Effector CD8-positive, alpha-beta T cell (primary cell): ENCODE data around the gene SMU1.
A peak's percentile ranks its signal among the peaks of the same experiment; 100 is the strongest.

ENCODE experiments used
- DNase-seq: peaks from one replicate; lab custom pipeline; 2025; lab: John Stamatoyannopoulos, UW

SMU1 gene

DNA sequence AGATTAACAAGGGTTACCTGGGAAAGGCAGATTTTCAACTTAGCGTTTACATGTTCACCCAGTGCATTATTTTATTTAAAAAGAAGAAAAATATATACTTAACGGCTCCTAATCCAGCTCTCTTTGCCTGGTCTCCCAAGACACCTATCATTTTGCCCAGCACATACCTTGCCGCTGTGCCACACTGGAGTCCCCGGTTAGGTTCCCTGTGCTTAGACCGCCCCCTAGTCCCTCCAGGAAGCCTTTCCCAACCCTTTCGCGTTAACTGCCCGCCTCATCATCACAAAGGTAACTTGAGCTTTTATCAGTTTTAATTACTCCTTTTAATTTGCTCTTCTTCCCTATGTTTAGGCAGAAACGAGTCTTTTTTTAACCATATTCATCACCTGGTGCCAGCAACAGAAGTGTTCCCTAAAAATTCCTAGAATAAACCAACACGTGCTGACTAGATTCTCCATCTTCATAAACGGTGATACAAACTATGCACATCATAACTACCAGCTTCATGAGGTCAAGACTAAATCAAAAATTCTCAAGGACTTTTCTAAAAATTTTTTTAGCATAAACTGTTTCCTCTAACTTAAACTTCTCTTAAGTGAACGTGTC, 31.7 kb downstream of the SMU1 start:
- DNase-seq = no peak

DNA sequence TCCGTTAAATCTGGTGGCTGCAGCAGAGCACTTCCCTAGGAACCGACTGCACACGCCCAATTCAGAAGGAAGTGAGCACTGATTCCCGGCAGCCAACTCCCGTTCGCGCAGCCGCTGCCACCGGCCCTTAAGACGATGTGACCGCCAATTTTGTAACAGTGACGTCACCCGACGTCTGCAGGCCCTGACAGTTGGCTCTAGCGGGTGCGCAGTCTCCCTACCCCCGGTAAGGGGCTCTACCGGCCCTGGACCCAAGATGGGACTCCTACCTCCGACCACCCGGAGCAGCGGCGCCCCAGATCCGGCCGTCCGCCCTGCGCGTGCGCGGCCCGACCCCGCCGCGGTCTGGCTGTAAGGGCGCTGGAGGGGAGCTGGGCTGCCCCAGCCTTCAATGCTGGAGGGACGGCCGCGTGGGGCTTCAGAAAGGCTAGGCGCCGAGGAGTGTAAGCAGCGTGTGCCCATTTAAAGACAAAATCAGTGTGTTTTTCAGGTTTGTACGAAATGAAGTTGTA, 32.3 kb downstream of the SMU1 start:
- peak; percentile 38 for DNase-seq

DNA sequence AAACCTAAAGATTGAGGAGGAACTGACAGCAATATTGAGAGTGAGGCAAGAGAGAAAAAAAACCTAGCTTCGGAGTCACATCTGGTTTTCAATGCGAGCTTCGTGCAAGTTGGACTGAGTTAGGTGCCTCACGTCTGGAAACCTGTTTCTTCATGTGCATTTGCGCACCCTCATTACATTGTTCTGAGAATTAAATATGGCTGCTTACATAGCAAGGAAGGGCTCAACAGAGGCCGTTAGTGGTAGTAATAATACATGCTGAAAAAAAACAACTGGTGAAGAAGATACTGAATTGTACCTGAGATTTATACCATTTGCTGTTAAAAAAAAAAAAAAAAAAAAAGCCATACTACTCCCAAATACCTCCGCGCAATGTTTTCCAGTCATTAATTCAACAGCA, 32.8 kb downstream of the SMU1 start:
- no peak for DNase-seq

DNA sequence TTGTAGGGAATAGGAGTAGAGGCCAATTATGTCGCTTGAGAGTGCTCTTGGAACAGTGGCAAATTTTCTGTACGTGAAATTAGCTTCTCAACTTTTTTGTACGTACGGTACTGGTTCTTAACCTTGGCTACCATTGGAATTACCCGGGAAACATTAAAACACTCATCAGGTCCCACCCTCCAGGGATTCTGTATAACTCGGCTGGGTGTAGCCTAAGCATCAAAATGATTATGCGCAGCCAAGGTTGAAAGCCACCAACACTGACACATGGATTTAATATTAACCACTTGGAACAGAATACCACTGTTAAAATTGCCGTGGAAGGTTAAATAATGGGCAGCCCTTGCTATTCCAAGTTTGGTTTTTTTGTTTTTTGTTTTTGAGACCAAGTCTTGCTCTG, 34.0 kb downstream of the SMU1 start:
- no peak for DNase-seq

DNA sequence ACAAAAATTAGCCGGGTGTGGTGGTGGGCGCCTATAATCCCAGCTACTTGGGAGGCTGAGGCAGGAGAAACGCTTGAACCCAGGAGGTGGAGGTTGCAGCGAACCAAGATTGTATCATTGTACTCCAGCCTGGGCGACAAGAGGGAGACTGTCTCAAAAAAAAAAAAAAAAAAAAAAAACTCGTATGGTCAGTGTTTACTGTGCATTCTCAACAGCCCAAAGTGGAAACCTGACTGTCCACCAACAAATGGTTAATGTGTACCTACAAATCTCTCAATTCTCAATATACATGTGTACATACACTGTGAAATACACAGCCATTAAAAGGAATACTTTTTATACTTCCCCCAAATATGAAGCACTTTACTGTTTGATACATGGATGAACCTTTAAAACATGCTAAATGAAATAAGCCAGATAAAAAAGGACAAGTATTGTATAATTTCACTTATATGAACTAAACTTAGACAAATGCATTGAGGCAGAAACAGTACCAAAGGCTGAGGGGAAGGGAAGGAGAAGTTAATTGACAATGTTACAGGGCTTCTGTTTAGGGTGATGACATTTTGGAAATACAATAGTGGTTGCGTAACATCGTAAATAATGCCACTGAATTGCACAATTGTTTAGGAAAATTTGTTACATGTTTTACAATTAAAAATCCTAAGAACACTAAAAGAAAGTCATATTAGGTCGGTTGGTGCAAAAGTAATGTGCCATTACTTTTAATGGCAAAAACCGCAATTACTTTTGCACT, 34.9 kb downstream of the SMU1 start:
- DNase-seq = no peak

DNA sequence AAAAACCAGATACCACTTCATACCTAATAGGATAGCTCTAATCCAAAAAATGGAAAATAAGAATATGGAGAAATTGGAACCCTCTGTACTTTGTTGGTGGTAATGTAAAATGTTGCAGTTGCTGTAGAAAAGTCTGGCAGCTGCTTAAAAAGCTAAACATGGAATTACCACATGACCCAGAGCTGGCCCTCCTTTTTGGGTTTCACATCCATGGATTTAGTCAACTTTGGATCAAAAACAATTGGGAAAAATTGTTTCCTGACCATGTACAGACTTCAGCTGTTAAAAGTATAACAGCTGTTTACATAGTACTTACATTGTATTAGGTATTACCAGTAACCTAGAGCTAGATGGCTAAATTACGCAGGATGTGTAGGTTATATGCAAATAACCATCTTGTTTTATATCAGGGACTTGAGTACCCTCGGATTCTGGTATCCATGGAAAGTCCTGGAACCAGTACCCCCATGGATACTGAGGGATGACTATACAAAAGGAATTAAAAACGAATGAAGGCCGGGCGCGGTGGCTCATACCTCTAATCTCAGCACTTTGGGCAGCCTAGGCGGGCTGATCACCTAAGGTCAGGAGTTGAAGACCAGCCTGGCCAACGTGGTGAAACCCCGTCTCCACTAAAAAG, 35.6 kb downstream of the SMU1 start:
- no peak for DNase-seq

DNA sequence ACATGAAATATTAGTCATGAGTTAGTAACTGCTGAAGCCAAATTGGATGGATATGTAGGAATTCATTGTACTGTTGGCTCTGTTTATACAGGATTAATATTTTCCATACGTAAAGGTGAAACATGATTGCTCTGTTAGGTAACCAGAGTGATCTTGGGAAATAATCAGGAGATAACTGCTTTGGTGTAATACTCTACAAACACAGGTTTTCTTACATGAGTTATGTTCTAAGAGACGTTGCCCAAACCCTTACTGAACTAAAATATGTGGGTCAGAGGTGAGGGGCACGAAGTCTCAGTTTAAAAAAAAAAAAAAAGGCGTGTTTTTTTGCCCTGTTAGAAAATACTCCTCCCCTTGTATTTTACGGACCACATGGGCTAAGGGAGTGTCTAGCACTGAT, 43.6 kb downstream of the SMU1 start:
- DNase-seq = no peak

DNA sequence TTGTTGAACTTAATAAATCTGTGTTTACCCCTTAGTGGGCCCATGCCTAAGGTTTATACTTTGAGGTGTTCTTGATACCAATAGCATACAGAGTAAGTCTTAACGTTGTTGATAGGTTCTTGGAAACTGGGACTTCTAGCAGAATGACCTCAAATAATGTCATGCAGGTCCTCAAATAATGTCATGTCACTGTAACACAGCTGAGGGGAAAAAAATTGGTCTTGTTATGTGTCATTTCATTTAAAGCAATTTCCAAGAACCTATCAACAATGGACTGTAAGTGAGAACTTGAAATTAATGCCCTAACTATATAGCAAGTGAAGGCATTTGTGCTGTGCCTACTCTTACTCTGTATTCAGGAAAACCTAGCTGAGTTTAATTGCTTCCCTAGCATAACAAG, 44.2 kb downstream of the SMU1 start:
- DNase-seq = no peak

DNA sequence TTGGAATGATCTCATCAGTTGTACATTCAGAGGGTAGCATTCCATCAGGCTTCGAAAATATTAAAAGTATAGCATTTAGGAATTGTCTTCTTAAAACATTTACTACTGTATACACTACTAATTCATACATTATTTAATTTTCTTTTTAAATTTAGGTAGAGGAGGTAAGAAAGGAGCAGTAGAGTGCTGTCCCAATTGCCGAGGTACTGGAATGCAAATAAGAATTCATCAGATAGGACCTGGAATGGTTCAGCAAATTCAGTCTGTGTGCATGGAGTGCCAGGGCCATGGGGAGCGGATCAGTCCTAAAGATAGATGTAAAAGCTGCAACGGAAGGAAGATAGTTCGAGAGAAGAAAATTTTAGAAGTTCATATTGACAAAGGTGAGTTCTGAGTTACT, 46.2 kb downstream of the SMU1 start:
- no peak for DNase-seq

DNA sequence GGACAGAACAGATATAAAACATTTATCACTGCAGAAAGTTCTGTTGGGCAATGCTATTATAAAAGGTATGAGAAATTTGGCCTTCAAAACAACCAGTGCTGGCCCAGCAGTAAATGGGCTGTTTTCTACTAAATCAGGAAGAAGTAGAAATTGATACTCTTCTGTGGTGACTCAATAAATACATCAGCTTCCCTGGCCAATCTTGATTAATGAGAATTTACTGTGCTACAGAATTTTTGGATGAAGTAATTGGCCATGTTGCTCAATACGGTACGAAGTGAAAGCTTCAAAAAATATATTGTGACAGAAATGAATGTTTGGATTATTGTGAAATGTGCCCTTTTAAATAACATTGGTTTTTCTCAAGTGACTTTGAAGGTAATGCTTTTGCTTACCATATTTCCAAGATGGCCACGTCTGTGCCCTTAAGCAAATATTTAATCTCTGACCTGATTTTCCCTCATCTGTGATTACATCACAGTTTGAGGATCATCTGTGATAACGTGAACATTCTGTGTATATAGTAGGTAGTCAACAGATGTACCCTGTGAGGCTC, 47.2 kb downstream of the SMU1 start:
- no peak for DNase-seq

DNA sequence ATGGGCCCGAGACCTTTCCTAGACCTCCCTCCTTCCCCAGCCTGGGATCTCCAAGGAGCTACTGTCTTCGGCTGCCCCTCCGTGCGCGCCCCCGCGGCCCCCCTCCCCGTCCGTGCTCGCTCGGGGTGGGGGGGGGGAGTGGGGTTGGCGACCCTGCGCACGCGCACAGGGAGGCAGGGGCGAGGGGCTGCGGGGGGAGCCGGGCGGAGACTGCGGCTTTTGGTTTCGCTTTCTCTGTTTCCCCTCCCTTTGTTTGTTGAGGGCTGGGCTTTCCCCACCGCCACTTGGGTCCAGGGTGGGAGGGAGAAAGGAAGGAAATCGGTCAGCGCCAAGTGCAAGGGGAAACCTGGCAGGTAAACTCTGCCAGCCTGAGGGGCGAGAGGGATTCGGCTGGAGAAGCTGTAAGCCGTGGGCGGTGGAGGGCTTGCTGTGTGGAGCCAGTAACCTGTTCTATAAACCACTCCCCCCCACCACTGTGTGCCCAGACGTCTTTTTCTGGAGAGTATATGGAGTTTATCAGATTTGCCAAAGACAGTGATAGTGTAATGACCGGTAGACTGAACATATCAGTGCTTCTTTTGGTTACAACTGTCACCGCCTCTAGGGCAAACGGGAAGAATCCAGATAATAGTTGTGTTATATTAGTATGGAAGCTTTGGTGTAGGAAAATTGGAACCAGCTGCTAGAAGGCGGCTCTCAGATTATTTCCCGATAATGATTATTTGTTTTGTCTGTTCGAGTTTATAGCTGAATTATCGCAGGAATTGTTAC, 50.7 kb downstream of the SMU1 start:
- DNase-seq = peak; percentile 75

DNA sequence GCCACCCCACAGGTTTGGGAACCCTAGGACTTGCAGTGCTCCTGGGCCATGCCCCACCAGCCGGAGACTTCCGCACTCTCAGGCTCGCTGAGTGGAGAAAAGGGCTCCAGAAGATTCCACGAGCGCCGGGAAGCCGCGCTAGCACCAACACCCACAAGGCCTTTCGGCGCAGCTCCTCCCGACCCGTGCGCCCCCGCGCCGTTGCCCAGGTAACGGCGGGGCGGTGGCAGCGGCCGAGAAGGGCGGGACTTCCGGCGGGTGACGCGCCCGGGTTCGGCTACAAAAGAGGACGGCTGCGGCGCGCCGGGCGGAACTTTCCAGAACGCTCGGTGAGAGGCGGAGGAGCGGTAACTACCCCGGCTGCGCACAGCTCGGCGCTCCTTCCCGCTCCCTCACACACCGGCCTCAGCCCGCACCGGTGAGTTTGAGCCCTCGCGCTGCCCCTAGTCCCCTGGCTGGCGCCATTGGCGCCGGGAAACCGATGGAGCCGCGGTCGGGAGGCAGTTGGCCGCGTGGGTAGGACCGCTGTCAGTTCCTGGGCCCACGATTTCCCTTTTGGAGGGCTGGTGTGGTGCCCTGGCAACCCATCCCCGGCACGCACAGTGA, 51.4 kb downstream of the SMU1 start, which contains the start of gene DNAJA1:
Gene DNAJA1, plus strand, starts transcription at position 308 of the 606 bp plus-strand sequence. CDS start 1,212 bp downstream, outside the sequence.
- peak; percentile 93 for DNase-seq

DNA sequence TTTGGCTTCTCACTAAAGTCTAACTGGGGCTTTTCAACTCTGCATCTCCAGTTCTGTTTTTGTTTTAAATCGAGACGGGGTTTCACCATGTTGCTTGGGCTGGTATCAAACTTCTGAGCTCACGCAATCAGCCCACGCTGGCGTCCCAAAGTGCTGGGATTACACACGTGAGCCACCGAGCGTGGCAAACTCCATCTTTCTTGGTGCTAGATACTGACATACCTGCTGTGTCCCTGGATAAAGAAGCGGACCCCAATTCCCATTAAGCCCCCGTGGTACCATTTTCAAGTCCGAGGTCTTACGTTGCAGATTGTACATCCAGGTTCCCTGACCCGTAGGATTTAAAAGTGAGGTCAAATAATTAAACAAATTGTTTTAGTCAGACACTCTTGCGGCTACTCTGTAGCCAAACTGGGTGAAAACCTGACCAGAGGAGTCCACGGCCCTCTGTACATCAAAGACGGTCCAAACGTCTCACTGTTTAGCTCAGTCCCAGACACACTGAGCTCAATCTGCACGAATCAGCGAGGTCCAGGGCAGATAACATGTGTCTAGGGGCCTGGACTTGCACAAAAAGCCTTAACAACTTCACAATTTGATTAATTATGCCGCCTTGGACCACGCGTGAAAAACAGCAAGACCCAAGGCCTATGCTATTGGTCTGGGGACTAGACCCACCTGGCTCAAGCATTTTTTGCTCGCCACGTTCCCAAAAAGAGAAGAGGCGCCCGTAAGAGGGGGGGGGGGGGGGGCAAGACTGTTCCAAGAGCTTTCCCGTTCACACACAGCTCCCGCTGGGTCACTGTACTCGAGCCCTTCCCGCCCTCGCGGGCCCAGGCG, 52.1 kb downstream of the SMU1 start:
- DNase-seq = no peak

DNA sequence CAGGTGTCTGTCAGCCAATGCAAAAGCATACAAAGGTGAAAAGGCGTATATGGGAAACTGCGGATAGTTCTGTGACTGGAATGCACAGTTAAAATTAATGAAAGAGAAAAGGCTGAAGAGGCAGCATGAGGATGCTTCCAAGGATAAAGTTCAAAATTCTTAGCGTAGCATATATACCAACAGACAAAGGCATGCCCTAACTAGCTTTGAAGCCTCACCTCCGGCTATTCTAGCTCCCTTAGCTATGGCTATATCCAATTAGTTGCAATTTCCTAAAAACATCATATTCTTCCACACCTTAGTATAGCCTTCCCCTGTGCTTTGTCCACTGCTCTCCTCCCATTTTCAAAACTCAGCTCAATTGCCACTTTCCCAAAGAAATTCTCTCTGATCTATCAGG, 52.8 kb downstream of the SMU1 start:
- DNase-seq = no peak

DNA sequence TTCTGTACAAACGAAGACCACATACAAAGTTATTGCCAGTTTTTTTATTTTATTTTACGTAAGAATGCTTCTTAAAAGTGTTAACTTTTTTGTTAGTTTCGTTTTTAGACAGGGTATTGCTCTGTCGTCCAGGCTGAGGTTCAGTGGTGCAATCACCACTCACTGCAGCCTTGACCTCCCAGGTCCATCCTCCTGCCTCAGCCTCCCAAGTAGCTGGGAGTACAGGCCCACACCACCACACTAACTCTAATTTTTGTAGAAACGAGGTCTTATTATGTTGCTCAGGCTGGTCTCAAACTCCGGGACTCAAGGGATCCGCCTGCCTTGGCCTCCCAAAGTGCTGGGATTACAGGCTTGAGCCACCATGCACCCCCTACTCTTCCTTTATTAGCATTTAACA, 53.7 kb downstream of the SMU1 start:
- DNase-seq = no peak

DNA sequence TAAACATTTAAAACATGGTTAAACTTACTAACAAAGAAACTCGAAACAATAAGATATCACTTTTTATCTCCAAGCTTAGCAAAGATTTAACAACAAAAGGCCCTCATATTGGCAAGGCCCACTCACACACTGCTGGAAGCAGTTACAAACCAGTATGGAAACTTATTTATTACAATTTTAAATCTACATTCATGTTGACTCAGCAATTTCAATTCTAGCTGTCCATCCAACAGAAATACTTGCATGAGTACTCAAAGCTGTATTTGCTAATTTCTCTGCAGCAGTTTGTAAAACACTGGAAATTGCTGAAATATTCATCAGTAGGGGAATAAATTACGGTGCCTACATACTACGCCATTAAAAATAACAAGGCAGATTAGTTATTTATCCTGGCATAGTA, 54.2 kb downstream of the SMU1 start:
- DNase-seq = no peak

DNA sequence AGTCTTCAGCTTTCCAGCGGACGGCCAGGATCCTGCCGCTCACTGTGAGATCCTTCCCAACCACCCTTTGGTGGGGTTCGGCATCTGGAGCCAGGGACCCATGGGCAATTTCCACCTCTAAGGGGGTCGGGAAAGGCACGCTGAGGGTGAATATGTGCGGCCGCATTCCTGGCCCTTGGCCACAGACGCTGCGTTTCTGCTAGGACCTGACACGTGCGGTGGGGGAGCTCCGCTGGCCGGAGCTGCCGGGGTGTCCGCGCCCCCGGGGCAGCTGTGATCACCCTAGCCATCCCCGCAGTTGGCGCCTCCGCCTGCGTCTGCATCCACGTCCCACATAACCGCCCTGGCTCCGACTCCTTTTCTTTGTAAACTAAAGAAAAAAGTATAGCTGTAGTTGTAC, 56.7 kb downstream of the SMU1 start:
- no peak for DNase-seq

DNA sequence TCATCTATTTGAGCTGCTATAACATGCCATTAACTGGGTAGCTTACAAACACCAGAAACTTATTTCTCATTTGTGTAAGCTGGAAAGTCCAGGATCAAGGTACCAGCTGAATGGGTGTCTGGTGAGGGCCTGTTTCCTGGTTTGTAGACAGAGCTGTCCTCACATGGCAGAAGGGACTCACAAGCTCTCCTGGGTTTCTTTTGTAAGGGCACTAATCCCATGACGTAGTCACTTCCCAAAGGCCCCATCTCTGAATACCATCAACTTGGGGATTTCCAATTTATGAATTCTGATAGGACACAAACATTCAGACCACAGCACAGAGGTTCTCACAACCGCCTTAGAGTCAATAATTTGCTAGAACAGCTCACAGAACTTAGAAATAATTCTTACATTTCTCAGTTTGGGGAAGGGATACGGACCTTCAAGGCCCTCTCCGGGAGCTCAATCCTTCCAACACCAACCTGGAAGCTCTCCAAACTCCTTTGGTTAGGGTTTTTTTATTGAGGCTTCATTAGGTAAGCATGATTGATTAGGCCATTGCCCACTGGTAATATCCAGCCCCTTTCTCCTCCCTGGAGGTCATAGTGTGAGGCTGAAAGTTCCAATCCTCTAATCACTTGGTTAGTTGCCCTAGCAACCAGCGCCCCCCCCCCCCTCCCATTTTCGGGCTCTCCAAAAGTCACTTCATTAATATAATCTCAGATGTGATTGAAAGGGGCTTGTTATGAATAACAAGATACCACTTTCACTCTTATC, 59.0 kb downstream of the SMU1 start:
- DNase-seq = no peak

DNA sequence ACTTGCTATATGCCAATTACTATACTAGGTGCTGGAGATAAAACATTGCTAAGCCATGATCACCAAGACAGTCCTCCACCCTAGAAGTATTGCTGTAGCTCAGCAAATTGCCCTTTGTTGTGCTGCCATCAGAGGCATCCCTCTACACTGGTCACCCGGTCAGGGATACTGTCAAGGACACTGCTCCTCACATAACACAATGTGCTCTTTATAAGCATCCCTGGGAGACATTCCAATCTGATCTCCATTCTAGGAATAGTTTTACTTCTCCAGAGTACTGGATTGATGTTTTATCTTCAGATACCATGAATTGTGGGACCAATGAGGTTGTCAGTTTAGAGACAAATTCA, 61.8 kb downstream of the SMU1 start:
- DNase-seq = no peak
